HK-2 (cell line): ENCODE data around the gene UNC119.
A peak's percentile ranks its signal among the peaks of the same experiment; 100 is the strongest.
"Not testable (repeated sequence)": the region's sequence is repeated elsewhere in the genome, so short reads cannot be mapped to it uniquely, and the experiment has no call there.

Source experiments
- DNase-seq: peaks from one replicate; pipeline ENCODE4 v3.0.0-alpha.2; 2018; ENCODE audit not compliant: unreplicated experiment

The UNC119 gene

DNA sequence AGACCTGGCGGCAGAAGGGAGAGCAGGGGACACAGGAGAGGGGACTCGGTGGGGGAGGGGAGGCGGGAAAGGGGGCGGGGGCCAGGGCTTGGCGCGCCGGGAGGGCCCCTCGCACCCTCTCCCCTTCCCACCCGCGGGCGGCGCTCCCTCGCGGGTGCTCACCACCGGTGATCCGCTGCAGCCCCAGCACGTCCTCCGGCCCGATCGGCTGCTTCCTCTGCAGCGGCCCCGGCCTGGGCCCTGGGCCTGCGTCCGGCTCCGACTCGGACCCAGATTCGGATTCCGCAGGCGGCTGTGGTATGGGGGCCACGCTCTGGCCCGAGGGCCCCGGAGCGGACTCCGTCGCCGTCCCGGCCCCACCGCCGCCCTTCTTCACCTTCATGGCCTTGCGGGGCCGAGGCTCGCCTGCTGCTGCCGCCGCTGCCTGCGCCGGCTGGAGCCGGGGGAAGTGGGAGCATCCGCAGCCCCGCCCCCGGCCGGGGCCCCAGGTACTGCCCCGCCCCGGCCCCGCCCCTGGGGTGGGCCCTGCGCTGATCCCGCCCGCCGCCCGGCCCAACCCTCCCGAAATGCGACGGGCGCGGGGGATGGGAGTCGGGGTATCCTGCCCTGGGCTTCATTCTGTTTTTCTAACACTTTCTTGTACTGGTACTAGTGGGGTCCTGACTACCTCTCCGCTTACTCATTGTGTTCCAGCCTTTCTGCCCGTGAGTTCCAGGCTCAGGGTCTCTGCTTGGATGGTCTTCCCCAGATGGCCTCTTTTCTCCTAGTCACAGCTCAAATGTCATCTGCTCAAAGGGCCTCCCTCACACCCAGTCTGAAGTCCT, at the start of gene UNC119:
Gene UNC119, minus strand, starts transcription at position 449 of the 824 bp plus-strand sequence. Its CDS starts 67 bp downstream, at position 382.
- DNase-seq = peak; percentile 78

- peak; percentile 71 for DNase-seq
Measured at GRCh38 chr17:28599311-28600184, 47.1 kb upstream of the UNC119 start.

GRCh38 chr17:28598799-28599310, 46.4 kb upstream of the UNC119 start, which contains the start of gene SPAG5:
TSS of gene SPAG5 (minus strand) at chr17:28599025. CDS start at chr17:28598946, 79 bp downstream.
- DNase-seq = peak; percentile 95

DNA sequence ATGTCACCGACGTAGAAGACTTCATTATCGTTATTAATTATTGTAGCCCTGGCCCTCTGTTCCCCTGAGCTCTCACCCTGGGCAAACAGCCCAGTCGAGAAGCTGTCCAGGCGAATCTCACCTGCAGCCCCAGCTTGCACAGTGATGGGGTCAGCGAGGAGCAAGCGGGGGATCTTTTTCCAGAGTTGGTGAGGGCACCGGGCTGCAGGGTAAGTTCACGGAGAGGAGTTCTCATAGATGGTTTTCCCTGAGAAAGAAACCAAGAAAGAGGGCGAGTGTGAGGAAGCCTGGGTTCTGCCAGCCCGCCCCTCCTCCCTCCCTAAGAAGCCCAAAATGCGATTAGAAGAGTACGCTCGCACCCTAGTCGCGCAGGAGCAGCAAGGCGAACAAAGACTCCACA, 46.0 kb upstream of the UNC119 start:
- no peak for DNase-seq

- no peak for DNase-seq
Measured at GRCh38 chr17:28597606-28598383, 45.4 kb upstream of the UNC119 start.

DNA sequence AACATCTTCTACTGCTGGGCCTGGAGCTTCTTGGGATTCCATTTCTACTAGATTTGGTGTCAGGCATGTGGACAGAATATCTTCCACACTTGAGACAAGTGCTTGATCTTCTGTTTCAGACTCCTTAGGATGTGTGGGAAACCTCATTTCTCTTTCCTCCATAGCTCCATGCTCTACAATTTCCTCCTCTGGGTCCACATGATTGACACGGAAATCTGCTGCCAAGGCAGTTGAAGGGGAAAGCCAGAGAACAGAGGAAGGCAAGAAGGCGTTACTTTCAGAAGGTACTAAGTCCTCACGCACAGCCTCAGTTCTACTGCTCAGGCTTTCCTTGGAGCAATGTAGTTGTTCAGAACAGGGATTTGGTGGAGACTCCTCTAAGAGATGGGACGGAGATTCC, 39.8 kb upstream of the UNC119 start:
- DNase-seq = no peak

GRCh38 chr17:28585851-28586250, 33.4 kb upstream of the UNC119 start:
- no peak for DNase-seq

GRCh38 chr17:28584434-28584833, 32.0 kb upstream of the UNC119 start:
- DNase-seq = no peak

- no peak for DNase-seq
Measured at GRCh38 chr17:28582513-28582912, 30.1 kb upstream of the UNC119 start.

DNA sequence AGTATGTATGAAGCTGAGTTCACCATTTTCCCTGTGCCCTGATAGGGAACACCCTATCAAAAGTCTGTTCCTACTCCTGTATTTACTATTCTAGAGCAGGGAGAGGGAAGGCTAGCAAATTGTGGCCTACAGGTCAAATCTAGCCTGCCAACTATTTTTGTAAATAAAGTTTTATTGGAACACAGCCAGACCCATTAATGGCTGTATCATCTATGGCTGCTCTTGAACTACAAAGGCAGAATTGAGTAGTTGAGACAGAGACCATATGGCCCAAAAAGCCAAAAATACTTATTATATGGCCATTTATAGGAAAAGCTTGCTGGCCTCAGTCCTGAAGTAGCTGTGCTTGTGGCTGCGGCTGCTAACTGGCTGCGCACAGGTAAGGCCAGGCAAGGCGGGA, 28.5 kb upstream of the UNC119 start:
- DNase-seq = no peak

- no peak for DNase-seq
Measured at GRCh38 chr17:28579526-28579925, 27.1 kb upstream of the UNC119 start.

DNA sequence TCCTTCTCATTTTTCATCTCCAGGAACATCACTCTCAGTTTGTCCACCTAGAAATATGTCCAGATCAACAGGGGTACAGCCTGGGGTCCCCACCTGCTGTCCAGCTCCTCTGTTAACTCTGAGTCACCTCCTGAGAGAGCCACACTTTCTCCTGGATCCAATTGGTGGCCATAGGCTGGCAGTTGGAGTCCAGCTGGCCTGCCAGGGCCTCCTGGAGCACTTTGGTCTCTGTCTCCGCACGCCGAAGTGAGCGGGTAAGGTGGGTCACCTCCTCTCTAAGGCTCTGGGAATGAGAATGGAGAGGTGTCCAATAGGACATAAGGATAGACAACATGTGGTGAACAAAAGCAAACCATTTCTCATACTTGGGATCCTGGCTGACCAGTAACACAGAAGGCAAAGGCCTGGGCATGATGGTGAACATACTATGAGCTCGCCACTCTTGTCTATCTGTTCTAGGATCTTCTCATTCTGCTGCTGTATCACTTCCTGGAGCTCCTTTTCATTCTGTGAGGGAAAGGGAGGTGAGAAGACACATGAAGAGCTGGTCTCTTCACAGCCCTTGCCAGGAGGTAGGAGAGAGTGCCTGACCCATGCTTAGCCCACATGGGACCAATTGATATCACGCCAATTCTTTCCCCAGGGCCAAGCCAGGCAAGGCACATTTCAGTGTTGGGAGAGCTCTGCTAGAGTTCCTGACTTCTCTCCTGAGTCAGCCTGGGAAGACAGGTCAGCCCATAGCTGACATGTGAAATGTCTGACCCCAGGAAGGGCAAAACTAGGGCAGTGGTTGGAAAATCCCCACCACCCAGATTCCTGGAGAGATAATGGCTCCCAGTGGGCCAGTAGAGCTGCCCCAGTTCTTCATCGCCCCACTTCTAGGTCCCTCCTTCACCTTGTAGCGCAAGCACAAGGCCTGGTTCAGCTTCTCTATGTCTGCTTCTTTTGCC, 26.1 kb upstream of the UNC119 start:
- DNase-seq = no peak

DNA sequence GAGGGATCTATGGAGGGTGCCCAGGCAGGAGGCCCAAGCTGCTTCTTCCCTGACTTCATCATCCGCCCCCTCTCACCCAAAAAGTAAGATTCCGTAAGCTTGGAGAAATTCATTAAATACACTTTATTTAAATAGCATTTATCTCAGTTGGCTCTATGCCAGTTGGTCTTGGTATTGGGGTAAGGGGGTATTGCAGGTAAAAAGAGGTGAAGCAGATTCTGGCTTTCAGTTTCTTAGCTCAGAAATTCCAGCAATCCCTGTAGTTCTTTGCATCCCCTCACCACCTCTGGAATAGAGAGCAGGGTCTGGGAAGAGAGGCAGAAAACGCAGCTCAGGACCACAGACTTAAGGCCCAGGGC, 25.0 kb upstream of the UNC119 start:
- DNase-seq = no peak

GRCh38 chr17:28576758-28577465, 24.5 kb upstream of the UNC119 start, which contains the start of gene ALDOC:
TSS of gene ALDOC (minus strand) at chr17:28576895. CDS start at chr17:28575532, 1,363 bp downstream.
- DNase-seq = no peak

DNA sequence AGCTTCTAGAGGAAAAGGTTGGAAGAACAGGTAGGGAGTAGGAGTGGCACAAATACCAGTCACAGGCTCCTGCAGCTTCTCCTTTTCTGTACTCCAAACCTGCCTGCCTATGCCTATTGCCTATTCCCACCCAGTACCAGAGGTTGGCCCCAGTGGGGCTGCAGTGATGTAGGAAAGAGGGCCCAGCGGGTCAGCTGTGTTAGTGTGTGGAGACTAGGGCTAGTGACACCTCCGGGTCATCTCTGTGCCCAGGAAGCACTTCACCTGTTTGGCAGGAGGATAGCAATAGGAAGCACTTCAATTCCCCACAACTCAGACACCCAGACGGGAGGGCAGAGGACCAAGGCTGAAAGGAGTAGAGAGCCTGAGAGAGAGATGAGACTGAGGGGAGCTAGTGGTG, 23.6 kb upstream of the UNC119 start:
- DNase-seq = not testable (repeated sequence)

- DNase-seq = no peak
Measured at GRCh38 chr17:28575126-28575795, 22.8 kb upstream of the UNC119 start.

- no peak for DNase-seq
Measured at GRCh38 chr17:28574526-28574925, 22.1 kb upstream of the UNC119 start.

DNA sequence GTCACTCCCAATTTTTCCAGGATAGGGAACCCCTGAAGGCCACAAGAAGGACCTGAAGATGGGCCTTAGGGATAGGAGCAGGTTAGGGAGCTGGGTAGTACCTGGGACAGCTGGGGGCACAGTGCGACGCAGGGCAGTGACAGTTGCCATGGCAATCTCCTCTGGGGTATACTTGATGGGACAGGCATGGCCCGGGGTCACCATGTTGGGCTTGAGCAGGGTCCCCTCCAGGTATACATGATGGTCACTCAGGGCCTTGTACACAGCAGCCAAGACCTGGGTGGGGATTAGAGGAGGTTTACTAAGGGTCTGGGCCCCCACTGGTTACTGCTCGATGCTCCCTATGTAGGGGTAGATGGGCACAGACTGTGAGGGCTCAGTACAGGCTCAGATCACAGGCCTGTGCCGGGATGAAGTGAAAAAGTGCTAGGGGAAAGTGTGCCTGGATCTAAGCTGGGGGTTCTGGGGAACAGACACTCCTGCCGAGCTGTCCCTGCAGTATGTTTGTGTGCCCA, 21.6 kb upstream of the UNC119 start:
- DNase-seq = no peak

DNA sequence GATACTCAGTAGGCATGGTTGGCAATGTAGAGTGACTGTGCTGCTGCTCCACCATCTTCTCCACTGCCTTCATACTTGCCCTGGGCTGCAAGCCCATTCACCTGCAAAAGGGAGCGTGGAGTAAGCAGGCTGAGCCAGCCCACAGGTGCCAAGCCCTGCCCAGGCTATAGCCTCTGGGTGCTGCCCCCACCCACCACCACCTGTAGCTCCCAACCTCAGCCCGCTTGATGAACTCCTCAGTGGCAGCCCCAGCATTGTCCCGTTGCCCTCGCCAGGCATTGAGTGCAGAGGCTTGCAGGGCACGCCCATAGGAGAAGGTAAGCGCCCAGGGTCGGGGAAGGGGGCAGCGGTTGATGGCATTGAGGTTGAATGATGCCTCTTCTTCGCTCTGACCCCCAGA, 21.1 kb upstream of the UNC119 start:
- DNase-seq = no peak
